C4-2B (cell line): ENCODE measurements around the gene MAP3K19.

Source experiments
- ZFX ChIP-seq: fragments of 450-650 bp; IDR thresholded peaks from 2 replicates; pipeline ENCODE4 v1.6.1; 2017
- TF ChIP-seq, protein P1 (sequence below): fragments of 450-650 bp; conservative IDR thresholded peaks from 2 replicates; pipeline ENCODE4 v1.5.1; 2017; ENCODE audit warnings: mild to moderate bottlenecking

DNA sequence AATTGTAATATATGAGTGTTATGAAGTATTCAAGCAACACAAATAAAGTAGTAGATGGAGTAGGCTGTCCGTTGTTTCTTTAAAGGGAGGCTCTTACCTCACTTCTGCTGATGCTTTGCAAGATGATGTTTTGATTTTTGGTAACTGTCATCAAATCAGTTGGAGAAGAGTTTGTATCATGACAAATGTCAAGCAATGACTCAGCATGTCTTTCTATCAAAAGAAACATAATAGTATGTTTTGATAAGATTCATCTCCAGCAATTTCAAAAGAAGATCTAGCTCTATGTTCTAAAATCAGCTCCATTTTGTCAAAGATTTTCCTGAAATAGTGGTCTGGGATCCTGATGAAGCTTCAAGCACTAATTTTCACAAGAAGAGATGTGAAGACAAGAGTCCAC, 25.6 kb downstream of the MAP3K19 start:
- TF ChIP-seq, protein P1, sequence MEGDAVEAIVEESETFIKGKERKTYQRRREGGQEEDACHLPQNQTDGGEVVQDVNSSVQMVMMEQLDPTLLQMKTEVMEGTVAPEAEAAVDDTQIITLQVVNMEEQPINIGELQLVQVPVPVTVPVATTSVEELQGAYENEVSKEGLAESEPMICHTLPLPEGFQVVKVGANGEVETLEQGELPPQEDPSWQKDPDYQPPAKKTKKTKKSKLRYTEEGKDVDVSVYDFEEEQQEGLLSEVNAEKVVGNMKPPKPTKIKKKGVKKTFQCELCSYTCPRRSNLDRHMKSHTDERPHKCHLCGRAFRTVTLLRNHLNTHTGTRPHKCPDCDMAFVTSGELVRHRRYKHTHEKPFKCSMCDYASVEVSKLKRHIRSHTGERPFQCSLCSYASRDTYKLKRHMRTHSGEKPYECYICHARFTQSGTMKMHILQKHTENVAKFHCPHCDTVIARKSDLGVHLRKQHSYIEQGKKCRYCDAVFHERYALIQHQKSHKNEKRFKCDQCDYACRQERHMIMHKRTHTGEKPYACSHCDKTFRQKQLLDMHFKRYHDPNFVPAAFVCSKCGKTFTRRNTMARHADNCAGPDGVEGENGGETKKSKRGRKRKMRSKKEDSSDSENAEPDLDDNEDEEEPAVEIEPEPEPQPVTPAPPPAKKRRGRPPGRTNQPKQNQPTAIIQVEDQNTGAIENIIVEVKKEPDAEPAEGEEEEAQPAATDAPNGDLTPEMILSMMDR: no peak
- no peak for TF ChIP-seq ZFX
